Amygdala (tissue), 56 donors: Measurements from ENCODE around the gene EPHX1.
"Not testable (repeated sequence)": the region's sequence is repeated elsewhere in the genome, so short reads cannot be mapped to it uniquely, and the experiment has no call there.

Experiments
- DNase-seq, 56 donors: peaks; one replicate each; lab custom pipeline; 2025; lab: John Stamatoyannopoulos, UW

The EPHX1 gene

DNA sequence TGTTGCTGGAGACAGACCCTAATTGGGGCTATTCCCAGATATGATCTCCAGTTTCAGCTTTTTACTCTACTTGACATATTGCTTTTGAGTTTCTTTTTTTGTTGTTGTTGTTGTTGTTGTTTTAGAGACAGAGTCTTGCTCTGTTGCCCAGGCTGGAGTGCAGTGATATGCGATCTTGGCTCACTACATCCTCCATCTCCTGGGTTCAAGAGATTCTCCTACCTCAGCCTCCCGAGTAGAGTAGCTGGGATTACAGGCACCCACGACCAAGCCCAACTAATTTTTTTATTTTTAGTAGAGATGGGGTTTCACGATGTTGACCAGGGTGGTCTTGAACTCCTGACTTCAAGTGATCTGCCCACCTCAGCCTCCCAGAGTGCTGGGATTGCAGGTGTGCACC is 33.6 kb upstream of the EPHX1 start:
- no peak for DNase-seq

- no peak for DNase-seq
Observed at GRCh38 chr1:225777058-225777582, 32.8 kb upstream of the EPHX1 start.

- peak; percentile 46 to 99 (median 97) for DNase-seq
Observed at GRCh38 chr1:225777583-225778336, 32.2 kb upstream of the EPHX1 start, which contains the start of gene SRP9. TSS of gene SRP9 (plus strand) at chr1:225777826. CDS start at chr1:225777941, 115 bp downstream.

GRCh38 chr1:225778337-225778669 is 31.6 kb upstream of the EPHX1 start:
- DNase-seq, result no peak

DNA sequence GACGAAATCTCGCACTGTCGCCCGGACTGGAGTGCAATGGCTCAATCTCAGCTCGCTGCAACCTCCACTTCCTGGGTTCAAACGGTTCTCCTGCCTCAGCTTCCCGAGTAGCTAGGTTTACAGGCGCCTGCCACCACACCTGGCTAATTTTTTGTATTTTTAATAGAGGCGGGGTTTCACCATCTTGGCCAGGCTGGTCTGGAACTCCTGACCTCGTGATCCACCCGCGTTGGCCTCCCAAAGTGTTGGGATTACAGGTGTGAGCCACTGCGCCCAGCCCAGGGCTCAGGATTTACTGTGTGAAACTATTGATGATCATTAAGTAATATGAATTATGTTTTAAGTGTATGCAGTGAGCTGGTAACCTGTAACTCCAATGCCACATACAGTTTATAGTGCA is 30.8 kb upstream of the EPHX1 start:
- DNase-seq, result not testable (repeated sequence)

DNA sequence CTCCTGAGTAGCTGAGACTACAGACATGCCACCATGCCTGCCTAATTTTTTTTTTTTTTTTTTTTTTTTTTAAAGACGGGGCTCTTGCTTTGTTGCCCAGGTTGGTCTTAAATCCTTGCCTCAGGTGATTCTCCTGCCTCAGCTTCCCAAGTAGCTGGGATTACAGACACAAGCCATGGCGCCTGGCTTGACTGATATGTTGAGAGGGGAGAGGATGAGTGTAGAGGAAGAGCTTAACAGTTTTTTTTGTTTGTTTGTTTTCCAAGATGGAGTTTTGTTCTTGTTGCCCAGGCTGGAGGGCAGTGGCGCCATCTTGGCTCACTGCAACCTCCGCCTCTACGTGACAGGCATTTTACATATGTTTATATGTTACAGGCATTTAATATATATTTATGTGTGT is 29.8 kb upstream of the EPHX1 start:
- DNase-seq, result no peak

- DNase-seq, result no peak
Observed at GRCh38 chr1:225780630-225781029, 29.3 kb upstream of the EPHX1 start.

DNA sequence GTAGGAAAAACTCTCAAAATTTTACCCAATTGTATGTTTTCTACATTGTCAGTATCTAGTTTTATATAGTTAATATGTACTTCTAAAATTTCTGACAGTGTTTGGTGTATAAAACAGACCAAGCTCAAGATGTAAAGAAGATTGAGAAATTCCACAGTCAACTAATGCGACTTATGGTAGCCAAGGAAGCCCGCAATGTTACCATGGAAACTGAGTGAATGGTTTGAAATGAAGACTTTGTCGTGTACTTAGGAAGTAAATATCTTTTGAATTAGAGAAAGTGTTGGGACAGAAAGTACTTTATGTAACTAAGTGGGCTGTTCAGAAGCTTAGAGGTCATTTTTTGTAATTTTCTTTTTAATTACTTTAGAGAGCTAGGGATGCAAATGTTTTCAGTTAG is 20.8 kb upstream of the EPHX1 start:
- not testable (repeated sequence) for DNase-seq

DNA sequence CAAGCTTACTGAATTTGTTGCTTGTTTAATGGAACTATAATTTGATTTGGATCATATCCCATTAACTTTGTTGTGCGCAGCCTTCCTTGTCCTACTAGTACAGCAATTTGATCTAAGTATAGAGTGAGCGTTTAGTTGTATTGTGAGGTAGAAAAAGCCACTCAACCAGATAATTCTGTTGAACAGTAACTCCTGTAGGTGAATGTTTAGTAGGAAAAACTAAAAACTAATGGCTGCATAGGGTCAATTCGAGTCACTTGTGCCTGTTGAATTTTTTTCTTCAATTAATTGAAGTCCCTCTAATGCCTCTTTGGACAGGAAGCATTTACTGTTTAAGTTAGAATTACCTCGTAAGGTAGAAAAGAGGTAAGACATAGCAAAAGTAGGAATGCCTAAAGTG is 15.0 kb upstream of the EPHX1 start:
- DNase-seq, result no peak

DNA sequence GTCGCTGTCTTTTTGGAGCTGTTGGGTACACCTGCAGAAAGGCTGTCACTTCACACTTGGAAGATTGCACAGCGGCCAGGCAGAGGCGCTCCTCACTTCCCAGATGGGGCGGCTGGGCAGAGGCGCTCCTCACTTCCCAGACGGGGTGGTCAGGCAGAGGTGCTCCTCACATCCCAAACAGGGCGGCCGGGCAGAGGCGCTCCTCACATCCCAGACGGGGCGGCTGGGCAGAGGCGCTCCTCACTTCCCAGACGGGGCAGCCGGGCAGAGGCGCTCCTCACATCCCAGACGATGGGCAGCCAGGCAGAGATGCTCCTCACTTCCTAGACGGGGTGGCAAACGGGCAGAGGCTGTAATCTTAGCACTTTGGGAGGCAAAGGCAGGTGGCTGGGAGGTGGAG is 13.8 kb upstream of the EPHX1 start:
- DNase-seq, result not testable (repeated sequence)

- not testable (repeated sequence) for DNase-seq
Observed at GRCh38 chr1:225801146-225801545, 8.8 kb upstream of the EPHX1 start.

GRCh38 chr1:225806249-225806648 is 3.7 kb upstream of the EPHX1 start:
- DNase-seq, result no peak

DNA sequence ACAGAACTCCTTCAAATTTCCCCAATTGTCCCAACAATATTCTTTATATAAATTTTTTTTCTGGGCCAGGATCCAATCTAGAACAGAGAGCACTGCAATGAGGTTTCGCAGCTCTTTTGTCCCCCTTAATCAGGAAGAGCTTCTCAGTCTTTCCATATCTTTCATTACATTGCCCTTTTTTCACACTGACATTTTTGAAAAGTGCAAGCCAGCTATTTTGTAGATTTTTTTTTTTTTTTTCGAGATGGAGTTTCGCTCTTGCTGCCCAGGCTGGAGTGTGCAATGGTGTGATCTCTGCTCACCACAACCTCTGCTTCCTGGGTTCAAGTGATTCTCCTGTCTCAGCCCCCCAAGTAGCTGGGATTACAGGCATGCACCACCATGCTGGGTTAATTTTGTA is 3.2 kb upstream of the EPHX1 start:
- not testable (repeated sequence) for DNase-seq

- no peak for DNase-seq
Observed at GRCh38 chr1:225808136-225808535, 1.8 kb upstream of the EPHX1 start.

- DNase-seq, result peak in 2 of 56 donors; percentile 15 to 31
Observed at GRCh38 chr1:225810579-225811538, 935 bp downstream of the EPHX1 start.

- peak in 3 of 56 donors; percentile 16 to 32 (median 21) for DNase-seq
Observed at GRCh38 chr1:225811622-225812487, 1.9 kb downstream of the EPHX1 start.

- no peak for DNase-seq
Observed at GRCh38 chr1:225812488-225813213, 2.7 kb downstream of the EPHX1 start.

GRCh38 chr1:225813214-225813964 is 3.5 kb downstream of the EPHX1 start:
- DNase-seq, result peak in 1 of 56 donors; percentile 48

DNA sequence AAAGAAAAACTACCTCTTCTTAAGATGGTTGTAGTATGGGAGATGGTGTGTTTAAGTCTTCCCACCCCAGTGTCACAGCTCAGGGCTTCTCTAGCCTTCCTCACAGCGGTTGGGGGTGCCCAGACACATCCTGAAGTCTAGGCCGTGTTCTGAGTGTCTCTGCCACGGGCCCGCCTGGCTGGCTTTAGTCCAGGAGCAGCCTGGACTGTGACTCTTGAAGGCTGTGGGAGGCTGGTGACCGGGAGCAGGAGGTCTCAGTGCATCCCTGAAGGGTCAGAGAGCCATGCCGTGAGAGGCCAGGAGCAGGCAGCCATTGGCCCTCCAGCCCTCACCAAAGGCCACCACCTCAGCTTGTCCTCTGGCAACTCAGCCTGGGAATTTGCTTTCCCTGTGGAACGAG is 4.5 kb downstream of the EPHX1 start:
- no peak for DNase-seq
